GM20000 (cell line): Measurements from ENCODE around the gene ZDHHC1.

Experiments
- DNase-seq: peaks from one replicate; pipeline ENCODE4 v3.0.0; 2012; ENCODE audit warnings: low spot score
- TF ChIP-seq, protein P1 (sequence below): IDR thresholded peaks from 2 replicates; pipeline ENCODE4 v1.5.1; 2012; ENCODE audit warnings: mild to moderate bottlenecking, control low read depth; ENCODE audit errors: extremely low read depth, missing control alignments

Gene ZDHHC1

DNA sequence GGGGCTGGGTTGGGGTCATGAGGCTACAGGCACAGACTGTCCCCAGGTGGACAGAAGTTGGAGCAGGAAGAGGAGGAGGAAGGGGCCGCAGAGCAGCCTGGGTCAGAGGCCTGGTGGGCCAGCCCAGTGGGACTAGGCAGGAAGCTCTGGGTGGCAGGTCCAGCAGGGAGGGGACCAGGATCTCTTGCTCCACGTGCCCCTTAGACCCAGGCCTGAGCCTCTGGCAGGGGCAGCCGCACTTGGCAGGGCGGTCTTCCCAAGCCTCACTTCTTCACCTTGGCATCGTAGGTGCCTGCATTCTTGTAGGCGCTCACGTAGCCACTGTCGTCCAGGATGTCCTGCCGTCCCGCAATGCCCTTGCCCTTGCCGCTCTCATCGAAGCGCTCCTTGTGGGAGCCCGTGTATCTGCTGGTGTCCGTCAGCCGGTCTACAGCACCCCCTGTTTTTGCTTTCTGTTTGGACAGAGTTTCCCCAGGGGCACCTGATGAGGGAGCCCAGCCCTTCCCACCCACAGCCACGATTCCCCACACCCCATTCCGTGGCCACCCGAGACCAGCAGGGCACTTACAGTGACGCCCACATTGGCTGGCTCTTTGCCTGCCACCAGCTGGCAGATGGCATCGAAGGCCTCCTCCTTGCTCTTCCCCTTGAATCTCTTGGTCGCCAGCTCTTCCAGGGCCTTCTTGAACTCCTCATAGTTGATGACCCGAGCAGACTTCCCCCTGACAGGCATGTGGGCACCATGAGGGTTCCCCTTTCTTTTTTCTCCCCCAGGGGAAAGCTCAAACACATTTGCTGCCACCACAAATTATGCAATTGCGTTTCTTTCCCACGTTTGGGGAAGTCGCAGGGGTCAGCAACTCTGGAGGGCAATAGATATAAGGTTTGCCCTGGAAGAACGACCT lies 26.1 kb downstream of the ZDHHC1 start:
- no peak for DNase-seq
- TF ChIP-seq, protein P1, sequence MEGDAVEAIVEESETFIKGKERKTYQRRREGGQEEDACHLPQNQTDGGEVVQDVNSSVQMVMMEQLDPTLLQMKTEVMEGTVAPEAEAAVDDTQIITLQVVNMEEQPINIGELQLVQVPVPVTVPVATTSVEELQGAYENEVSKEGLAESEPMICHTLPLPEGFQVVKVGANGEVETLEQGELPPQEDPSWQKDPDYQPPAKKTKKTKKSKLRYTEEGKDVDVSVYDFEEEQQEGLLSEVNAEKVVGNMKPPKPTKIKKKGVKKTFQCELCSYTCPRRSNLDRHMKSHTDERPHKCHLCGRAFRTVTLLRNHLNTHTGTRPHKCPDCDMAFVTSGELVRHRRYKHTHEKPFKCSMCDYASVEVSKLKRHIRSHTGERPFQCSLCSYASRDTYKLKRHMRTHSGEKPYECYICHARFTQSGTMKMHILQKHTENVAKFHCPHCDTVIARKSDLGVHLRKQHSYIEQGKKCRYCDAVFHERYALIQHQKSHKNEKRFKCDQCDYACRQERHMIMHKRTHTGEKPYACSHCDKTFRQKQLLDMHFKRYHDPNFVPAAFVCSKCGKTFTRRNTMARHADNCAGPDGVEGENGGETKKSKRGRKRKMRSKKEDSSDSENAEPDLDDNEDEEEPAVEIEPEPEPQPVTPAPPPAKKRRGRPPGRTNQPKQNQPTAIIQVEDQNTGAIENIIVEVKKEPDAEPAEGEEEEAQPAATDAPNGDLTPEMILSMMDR, result no peak

DNA sequence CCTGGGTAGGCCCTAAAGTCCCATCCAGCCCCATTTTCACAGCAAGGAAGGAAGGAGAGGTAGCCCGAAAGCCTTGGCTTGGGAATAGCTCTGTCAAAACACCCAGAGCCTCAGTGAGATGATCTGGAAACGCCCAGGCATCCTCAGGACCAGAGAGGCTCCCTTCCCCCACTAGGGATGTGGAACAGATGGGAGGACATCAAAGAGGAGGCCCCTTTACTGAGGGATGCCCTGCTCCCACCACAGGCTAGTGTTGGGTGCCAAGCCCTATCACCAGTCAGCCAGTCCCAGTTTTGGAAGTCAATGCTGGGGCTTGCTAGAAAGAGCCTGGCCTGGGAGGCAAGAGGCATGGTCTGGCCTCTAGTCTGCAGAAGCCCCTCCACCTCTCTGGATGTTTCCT lies 27.7 kb downstream of the ZDHHC1 start:
- TF ChIP-seq, protein P1, result no peak
- DNase-seq, result no peak

DNA sequence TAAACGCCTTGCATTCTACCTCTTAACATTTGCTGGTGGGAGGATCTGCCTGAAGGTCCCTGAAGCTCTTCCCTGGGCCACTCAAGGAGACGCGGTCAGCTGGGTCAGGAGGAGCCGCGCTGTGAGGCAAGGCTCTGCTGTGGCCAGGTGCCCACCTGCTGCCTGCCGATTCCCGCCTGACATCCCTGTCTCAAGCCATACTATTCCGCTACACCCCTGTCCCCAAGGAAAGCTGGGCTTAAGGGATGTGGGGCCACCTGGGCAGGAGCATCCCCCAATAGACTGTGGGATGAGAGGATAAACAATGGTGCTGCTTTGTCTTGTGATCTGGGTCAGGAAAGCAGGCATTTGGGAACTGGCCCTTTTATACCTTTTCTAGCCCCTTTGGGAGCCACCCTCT lies 28.1 kb downstream of the ZDHHC1 start:
- no peak for DNase-seq
- TF ChIP-seq, protein P1, result no peak

DNA sequence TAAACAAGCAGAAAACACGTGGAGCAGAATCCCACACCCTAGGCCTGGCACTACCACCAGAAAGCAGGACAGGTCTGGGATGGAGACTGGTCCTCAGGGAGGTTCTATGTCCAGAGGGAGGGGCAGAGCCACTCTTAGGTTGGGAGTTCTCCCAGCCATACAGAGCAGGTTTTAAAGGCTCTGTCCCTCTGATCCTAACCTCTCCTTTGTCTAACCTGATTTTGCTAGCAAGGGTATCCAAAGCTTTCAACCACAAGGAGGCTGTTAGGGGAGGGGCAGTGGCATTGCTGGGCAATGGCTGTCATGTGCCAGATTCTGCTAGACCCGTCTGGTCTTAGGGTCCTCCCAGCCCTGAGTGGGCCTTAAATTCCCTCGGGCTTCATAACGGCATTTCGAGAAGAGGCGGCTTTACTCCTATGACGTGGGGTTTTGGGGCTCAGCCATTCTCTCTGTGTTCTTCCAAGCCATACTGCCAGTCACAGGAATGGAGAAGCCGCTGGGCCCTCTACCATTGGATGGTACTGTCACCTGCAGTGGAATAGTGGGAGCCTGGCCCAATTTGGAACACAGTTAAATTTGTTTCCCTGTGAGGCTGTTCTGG lies 28.7 kb downstream of the ZDHHC1 start:
- TF ChIP-seq, protein P1, result no peak
- DNase-seq, result no peak

DNA sequence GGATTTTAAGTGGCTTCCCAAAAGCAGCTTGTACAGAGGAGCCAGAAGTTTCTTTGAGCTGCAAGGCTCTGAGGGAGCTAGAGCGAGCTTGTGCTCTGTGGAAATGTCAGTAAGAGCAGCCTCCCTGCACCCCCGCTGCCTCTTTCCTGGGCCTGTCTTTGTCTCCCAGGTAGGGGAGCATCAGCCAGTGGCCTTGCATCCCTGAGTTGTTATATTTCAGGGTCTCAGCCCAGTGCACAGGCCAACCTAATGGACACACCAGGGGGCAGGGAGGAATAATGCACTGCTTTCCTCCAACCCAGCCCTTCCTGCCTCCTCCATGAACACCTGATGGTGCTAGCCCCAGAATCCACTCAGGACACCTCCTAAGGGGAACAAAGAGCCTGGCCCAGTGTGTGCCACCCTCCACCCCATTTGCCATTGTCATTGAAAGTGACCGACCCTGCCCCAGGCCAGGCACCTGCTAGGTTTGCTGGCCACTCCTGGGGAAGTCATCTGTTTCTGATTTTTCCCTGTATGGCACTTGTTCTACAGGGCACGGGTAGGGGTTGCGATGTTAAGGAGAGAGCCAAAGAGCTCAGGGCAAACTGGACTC lies 29.3 kb downstream of the ZDHHC1 start:
- no peak for DNase-seq
- TF ChIP-seq, protein P1, result no peak

DNA sequence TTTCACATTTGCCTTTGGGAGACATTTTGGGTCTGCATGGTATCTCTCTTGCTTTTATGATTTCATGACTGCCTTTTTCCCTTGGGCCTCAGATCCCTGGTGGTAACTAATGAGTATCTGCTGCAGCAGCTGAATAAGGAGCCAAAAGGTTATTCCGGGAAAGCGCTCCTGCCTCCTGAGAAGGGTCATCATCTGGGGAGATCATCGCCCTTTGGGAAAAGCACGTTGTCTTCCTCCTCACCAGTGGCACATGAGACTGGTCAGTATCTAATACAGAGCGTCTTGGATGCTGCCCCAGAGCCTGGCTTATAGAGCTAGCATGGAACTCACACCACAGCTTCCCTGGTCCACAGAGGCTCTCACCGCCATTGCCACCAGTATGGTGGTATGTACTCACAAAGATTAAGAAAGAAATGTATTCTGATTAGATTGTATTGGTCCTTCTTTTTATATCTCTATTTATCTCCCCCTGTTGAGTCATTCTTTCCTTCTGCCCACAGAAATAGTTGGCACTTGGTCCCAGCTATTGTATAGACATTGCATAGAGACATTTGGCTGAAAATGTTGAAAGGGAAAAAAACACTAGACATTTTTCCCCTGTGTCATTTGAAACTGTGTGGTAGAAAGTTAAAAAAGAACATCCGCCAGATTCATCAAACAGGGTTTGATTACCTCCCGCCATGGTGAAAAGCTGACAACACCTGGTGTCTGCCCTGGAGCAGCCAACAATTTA lies 31.3 kb downstream of the ZDHHC1 start:
- TF ChIP-seq, protein P1, result no peak
- DNase-seq, result no peak
